ENCODE results near the gene WDR5.

WDR5 gene

GRCh38 chr9:134193912-134194535 is 58.1 kb downstream of the WDR5 start:
- DNase-seq (ENCODE audit: low read depth) = no peak
- TF ChIP-seq, protein P1, sequence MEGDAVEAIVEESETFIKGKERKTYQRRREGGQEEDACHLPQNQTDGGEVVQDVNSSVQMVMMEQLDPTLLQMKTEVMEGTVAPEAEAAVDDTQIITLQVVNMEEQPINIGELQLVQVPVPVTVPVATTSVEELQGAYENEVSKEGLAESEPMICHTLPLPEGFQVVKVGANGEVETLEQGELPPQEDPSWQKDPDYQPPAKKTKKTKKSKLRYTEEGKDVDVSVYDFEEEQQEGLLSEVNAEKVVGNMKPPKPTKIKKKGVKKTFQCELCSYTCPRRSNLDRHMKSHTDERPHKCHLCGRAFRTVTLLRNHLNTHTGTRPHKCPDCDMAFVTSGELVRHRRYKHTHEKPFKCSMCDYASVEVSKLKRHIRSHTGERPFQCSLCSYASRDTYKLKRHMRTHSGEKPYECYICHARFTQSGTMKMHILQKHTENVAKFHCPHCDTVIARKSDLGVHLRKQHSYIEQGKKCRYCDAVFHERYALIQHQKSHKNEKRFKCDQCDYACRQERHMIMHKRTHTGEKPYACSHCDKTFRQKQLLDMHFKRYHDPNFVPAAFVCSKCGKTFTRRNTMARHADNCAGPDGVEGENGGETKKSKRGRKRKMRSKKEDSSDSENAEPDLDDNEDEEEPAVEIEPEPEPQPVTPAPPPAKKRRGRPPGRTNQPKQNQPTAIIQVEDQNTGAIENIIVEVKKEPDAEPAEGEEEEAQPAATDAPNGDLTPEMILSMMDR (IDR thresholded peaks at IDR 0.05; ENCODE audit: insufficient read depth, low read depth, low read length, missing control alignments) = no peak
- no peak overlapping the region for H3K4me3 ChIP-seq (ENCODE audit: low read depth, low read length)

DNA sequence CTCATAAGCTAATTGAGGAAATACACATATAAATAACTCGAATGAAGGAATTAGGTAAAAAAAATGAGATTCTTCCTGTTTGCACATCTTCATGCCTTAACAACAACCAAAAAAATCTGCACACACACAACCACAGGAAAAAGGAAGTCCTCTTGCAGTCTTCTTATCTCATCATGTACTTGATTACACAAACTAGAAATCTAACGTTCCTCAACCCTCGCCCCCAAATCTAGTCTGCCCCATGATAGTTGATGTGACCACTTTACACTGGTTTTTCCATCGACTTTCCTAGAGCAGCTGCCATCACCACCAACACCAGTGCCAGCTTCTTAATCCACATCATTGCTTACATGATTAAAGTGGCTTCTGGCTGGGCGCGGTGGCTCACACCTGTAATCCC is 59.7 kb downstream of the WDR5 start:
- H3K4me3 ChIP-seq (ENCODE audit: low read depth, low read length) = no peak overlapping the region
- TF ChIP-seq, protein P1 (IDR thresholded peaks at IDR 0.05; ENCODE audit: insufficient read depth, low read depth, low read length, missing control alignments) = no peak
- DNase-seq (ENCODE audit: low read depth) = no peak

DNA sequence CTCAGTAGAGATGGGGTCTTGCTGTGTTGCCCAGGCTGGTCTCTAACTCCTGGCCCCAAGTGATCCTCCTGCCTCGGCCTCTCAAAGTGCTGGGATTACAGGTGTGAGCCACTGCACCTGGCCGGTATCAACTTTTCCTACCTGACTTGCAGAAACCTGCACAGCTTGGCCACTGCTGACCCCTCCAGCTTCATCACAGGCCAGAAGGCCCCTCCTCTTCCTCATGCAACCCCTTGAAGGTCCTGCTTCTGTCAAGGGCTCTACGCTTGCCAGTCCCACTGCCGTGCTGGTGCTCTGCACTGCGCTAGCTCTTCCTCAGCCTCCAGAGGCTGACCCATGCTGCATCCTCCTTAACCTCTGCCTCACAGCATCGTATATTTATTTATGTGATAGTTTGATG is 61.0 kb downstream of the WDR5 start:
- DNase-seq (ENCODE audit: low read depth) = no peak
- TF ChIP-seq, protein P1 (IDR thresholded peaks at IDR 0.05; ENCODE audit: insufficient read depth, low read depth, low read length, missing control alignments) = no peak
- H3K4me3 ChIP-seq (ENCODE audit: low read depth, low read length) = no peak overlapping the region

DNA sequence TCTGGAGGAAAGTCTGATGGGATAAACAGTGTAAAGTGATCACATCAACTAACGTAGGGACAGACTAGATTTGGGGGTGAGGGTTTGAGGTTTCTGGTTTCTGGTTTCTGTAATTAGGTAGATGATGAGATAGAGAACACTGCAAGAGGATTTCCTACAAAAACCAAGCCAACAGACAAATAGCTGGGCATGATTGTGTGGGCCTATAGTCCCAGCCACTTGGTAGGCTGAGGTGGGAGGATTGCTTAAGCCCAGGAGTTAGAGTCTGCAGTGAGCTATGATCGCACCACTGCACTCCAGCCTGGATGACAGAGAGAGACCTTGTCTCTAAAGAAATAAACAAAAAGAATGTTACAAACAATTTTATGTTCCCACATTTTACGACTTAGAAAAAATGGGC is 62.9 kb downstream of the WDR5 start:
- TF ChIP-seq, protein P1 (IDR thresholded peaks at IDR 0.05; ENCODE audit: insufficient read depth, low read depth, low read length, missing control alignments) = no peak

GRCh38 chr9:134200730-134201129 is 64.8 kb downstream of the WDR5 start:
- TF ChIP-seq, protein P1 (IDR thresholded peaks at IDR 0.05; ENCODE audit: insufficient read depth, low read depth, low read length, missing control alignments) = no peak
- DNase-seq (ENCODE audit: low read depth) = no peak
- no peak overlapping the region for H3K4me3 ChIP-seq (ENCODE audit: low read depth, low read length)

More for the DNA sequence above, 62.9 kb downstream of the WDR5 start:
- no peak for DNase-seq (ENCODE audit: low read depth)
- H3K4me3 ChIP-seq (ENCODE audit: low read depth, low read length) = no peak overlapping the region

GRCh38 chr9:134203224-134203623 is 67.3 kb downstream of the WDR5 start:
- TF ChIP-seq, protein P1 (IDR thresholded peaks at IDR 0.05; ENCODE audit: insufficient read depth, low read depth, low read length, missing control alignments) = no peak
- no peak for DNase-seq (ENCODE audit: low read depth)
- no peak overlapping the region for H3K4me3 ChIP-seq (ENCODE audit: low read depth, low read length)

DNA sequence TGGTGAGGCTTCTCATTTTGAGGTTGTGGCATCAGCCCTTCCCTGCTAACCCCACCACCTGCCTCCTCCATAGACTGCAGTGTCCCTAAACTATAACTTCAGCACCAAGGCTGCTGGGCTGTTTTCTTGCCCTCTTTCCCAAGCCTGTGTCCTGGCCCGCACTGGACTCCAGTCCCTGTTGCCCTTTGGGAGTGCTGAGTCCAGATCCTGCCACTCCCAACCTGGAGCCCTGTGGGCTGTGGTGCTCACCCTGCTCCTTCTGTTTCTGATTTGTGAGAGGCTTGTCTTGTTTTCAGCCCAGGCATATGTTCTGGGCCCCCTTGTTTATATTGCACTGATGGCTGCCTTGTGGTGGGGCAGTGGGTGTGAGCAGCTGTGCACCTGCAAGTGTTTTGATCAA is 68.2 kb downstream of the WDR5 start:
- no peak for DNase-seq (ENCODE audit: low read depth)
- no peak overlapping the region for H3K4me3 ChIP-seq (ENCODE audit: low read depth, low read length)
- TF ChIP-seq, protein P1 (IDR thresholded peaks at IDR 0.05; ENCODE audit: insufficient read depth, low read depth, low read length, missing control alignments) = no peak

Data from GM12865 (cell line).